ENCODE measurements around the gene STARD3NL.

- TF ChIP-seq CTCF (IDR thresholded peaks at IDR 0.05), result no peak
- TF ChIP-seq ZFX (IDR thresholded peaks at IDR 0.05; ENCODE audit: borderline replicate concordance), result no peak
Observed at GRCh38 chr7:38178004-38178694, at the start of gene STARD3NL.

Data from 22Rv1 (cell line).